SK-MEL-5 (cell line): ENCODE data around the gene CSTF2. TPM values are rescaled to one million over a fixed set of nuclear protein-coding genes. Genes with fewer than 3 reads are reported as not detected.
"Not testable (repeated sequence)": the region's sequence is repeated elsewhere in the genome, so short reads cannot be mapped to it uniquely, and the experiment has no call there.

ENCODE experiments used
- DNase-seq: peaks from one replicate; pipeline ENCODE4 v3.0.0-alpha.2; 2016; ENCODE audit warnings: low read depth, low spot score
- in situ Hi-C: cut with HindIII; loops from 2 replicates; pipeline ENCODE4 v1.10.0; 2016; ENCODE audit warnings: low sequenced_read_pairs, high pct_unique_total_duplicates, low pct_unique_long_range_greater_than_20kb
- polyA plus RNA-seq, 2 experiments: library from polyadenylated mRNA; depleted of rRNA; stranded (reverse); fragments of >200 nt; gene quantifications; 2 replicates each; pipeline ENCODE4 v1.2.3, GENCODE V29; 2015
- total RNA-seq: library from RNA; depleted of rRNA; stranded (reverse); fragments of >200 nt; shearing (Covaris generic); gene quantifications from 2 replicates; pipeline ENCODE4 v1.2.3, GENCODE V29; 2014; rRNA removed

CSTF2 gene, protein sequence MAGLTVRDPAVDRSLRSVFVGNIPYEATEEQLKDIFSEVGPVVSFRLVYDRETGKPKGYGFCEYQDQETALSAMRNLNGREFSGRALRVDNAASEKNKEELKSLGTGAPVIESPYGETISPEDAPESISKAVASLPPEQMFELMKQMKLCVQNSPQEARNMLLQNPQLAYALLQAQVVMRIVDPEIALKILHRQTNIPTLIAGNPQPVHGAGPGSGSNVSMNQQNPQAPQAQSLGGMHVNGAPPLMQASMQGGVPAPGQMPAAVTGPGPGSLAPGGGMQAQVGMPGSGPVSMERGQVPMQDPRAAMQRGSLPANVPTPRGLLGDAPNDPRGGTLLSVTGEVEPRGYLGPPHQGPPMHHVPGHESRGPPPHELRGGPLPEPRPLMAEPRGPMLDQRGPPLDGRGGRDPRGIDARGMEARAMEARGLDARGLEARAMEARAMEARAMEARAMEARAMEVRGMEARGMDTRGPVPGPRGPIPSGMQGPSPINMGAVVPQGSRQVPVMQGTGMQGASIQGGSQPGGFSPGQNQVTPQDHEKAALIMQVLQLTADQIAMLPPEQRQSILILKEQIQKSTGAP
- 29.7 and 30.0 TPM in 2 replicates for total RNA-seq
- polyA plus RNA-seq (2015; cell fraction: cytosol; rRNA removed) = 35.9 and 42.6 TPM in 2 replicates
- polyA plus RNA-seq (2015; cell fraction: nucleus; rRNA removed) = 26.5 and 29.2 TPM in 2 replicates

DNA sequence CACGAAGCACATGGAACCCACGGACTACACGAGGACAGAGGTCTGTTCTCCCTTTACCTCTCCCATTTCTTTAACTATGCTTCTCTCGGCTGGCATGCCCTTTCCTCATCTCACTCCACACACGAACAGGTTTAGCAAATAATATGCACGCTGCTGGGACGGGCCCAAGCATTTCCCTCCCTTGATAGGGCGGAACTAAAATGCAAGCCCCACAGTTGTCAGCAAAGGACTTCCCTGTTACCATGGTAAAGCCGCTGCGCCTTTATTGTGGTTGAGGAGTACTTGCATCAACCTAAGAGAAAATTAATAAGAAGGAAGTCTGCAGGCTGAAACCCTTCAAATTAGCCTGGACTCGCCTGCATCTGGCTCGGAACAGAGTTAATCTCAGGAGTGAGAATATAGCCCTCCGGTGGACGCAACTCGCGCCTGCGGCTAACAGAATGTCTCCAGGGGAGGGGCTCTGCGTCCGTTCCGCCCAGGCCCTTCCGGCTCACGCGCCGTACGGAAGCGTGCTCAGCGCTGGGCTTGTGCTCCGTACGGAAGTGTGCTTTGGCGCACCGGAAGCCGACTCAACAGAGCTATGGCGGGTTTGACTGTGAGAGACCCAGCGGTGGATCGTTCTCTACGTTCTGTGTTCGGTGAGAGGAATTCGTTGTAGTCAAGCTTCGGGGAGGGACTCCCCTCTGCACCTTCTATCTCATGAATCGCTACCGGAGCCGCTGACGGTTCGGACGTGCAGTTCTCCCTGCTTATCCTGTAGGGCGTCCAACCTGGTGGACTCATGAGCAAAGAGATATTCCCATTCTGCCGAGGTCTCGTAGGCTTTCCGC, at the start of gene CSTF2:
CSTF2 (plus strand) TSS at position 555 of the 830 bp plus-strand sequence; CDS start at position 581, 26 bp downstream.
- in situ Hi-C loops = no loop called here
- DNase-seq = peak; percentile 83

DNA sequence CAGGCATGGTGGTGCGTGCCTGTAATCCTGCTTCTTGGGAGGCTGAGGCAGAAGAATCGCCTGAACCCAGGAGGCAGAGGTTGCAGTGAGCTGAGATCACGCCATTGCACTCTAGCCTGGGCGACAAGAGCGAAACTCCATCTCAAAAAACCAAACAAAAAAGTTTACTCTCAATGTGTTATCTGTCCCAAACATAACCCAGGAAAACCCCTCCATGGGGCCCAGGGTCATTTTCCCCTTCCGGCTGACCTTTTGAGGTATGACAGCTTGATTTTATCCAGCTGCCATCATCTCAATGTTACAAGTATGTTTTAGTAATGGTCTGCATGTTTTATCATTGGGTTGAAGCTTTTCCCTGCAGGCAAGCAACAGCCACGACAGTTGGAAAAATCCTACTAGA, 23.8 kb upstream of the CSTF2 start:
- in situ Hi-C loops, DNase-seq: not testable (repeated sequence)

DNA sequence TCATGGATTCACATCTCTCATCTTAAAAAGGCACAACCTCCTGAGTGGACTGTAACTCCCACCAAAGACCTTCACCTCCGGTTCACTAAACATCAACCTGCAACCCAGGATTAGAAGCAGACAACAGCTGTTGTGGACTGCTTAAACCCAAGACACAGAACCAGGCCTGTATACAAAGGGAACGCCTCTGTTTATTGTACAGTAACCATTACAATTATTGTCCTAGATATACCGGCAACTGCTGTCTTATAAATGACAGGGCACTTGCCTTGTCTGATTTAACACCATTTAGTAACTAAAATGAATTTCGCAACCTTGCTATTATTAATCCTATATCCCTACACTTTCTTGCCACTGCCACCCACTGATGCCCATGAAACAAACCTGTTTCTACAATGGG, 22.8 kb upstream of the CSTF2 start:
- in situ Hi-C loops = no loop called here
- no peak for DNase-seq

DNA sequence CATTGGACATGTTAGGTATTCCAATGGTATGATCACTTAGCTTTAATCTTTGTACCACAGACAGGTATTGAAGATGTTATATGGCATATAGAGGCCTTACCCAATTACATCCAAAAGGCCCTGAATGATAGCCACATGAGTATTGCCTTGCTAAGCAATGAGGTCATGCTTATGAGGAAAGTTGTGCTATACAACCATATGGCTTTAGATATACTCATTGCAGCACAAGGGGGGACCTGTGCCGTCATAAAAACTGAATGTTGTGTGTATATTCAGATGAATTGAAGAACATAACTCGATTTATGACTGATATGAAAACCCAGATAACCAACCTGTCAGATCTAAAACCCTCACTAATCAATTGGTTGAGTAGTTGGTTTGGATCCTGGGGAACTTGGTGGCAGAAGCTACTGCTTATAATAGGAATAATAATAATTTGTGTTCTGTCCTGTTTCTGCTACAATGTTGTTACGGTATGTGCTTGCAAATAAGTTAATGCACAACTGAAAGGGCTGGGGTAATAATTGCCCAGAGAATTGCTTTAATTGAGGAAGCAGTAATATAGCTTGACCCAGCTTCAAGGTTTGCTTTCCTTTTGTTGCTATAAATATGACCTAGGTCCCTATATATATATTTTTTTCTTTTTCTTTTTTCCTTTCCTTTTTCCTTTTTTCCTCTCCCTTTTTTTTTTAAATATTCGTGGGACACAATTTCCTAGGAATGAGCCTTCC, 21.5 kb upstream of the CSTF2 start:
- DNase-seq = no peak
- in situ Hi-C loops = no loop called here

DNA sequence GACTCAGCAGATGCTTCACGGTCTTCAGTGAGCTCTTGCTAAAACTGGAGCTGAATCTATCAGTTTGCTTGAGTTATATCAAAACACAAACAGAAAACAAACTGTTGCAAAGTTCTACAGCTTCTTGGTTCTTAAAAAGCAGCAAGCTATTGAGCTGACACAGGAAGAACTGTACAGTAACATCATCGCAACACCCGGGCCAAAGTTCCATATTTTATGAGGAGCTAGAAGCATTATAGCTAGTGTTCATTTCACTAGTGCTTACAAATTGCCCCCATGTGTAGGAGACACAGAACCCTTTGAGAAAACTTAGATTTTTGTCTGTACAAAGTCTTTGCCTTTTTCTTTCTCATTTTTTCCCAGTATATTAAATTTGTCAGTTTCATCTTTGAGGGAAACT, 17.3 kb upstream of the CSTF2 start:
- in situ Hi-C loops = no loop called here
- no peak for DNase-seq

DNA sequence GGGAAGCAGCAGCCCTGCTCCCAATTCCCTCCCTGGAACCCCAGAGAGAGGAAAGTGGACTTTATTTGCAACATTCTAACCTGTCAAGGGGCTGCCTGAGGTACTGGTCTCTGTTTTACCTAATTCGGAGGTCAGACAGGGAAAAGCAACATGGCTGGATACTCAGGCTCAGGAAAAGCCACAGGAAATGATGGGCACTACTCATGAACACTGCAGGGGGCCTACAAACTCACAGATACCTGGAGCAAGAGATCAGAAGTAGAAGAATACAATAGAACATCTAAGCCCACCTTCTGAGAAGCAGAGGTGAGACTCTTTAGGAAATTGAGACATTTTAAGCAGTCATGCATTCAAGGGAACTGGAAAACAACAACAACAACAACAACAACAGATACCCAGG, 15.4 kb upstream of the CSTF2 start:
- in situ Hi-C loops = no loop called here
- DNase-seq = no peak

DNA sequence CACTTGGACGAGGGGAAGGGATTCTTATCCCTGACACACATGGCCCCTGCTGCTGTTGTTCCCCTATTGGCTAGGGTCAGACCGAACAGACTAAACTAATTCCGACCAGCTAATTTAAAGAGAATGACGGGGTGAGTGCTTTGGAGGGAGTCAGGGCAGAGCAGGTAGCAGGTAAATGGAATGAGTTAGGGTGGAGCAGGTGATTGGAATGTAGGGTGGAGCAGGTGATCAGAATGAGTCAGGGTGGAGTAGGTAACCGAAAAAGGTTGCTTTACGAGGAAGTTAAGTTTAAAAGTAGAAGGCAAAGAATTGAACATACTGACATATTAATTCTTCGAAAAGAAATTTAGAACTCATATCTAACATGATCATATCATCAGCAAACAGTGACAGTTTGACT, 11.9 kb upstream of the CSTF2 start:
- DNase-seq, in situ Hi-C loops: not testable (repeated sequence)

DNA sequence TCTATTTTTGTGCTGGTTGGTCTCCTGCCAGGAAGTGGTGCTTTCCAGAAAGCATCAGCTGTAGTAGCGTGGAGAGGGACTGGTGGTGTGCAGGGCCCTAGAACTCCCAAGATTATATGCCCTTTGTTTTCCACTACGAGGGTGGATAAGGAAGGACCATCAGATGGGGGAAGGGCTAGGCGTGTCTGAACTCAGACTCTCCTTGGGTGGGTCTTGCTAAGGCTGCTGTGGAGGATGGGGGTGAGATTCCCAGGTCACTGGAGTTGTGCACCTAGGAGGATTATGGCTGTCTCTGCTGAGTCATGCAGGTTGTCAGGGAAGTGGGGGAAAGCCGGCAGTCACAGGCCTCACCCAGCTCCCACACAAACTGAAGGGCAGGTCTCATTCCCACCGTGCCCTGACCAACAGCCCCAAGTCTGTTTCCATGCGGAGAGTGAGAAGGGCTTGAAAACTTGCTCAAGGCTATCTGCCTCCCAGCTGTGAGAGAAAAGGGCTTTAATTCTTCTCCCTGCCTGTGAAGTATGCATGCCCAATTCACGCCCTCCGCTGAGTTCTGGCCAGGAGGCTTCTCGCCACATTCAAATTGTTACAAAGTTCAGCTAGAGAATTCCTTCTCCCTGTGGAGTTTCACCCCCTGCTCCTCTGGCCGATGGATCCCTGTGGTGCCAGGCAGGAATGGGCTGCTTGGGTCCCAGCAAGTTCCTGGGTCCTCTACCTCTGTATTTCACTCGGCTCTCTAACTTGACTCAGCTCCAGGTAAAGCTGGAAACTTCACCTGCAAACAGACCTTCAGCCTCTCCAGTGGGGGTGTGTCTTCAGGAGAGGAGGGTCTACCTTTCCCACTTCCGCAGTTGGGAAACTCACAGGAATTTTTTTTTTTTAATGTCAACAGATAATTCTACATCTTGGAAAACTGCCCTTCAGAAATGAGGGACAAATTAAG, 7.7 kb upstream of the CSTF2 start:
- in situ Hi-C loops = no loop called here
- DNase-seq = no peak

DNA sequence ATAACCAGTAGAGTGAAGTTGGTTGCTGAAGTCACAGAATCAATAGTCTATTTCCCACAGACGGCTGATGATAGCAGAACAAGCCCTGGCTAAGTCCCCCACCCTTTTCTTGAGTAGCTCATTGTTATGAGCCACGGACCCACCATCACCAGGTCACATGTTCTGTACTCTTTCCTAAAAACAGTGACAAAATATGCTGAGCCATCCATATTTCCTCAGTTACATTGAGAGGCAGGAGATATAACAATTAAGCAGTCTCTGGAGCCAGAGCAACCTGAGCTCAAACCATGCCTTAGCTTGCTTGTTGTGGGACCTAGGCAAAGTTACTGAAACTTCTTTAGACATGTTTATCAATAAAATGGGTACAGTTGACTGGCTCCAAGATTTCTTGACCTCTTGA, 2.9 kb upstream of the CSTF2 start:
- in situ Hi-C loops = no loop called here
- no peak for DNase-seq

DNA sequence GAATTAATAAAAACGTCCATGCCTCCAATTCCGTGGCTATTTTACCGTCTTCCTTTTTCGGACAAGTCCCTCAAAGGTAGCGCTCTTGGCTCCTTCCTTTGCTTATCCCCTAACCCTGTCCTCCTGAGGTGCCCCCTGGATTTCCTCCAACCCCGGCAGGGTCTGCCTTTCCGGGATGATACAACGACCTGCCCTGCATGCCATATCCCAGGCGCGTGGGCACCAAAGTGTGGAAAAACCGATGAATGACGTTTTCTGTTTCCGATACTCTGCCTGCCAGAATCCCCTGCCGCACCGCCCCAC, 706 bp upstream of the CSTF2 start:
- in situ Hi-C loops = no loop called here
- no peak for DNase-seq

DNA sequence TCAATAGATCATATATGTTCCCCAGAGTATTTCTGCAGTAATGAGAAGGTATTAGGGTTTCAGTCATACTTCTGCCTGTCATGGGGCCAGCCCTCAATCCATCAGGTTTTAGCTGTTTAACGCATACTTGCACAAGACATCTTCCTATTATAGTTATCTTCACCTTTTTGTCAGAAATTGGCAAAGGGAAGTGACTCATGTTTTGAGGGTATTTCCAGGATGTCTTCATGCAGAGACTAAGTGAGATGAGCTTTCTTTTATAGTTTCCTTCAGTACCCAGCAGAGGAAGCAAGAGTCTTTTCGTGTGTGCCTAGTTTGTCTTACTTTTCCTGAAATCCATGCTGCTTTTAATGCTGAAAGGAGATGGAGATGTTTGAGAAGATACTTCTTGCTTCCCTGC, 9.5 kb downstream of the CSTF2 start:
- in situ Hi-C loops = no loop called here
- no peak for DNase-seq

DNA sequence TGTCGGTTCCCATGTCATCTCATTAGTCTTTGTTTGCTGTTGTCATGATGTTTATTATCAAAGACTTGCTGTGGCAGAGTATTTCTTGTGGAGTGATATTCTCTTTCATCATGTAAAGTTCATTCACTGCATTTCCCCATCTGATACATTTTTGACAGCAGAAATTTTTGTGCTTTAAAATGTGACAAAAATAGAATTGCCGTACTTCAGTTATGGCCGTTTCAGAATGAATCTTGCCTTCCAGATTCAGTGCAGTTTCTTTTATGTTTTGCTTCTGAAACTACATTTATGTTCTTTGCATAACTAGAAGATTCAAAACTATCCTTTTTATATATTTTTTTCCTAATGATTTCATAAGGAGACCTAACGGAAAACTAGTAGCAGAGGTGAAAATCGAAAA, 10.0 kb downstream of the CSTF2 start:
- DNase-seq = no peak
- in situ Hi-C loops = no loop called here

DNA sequence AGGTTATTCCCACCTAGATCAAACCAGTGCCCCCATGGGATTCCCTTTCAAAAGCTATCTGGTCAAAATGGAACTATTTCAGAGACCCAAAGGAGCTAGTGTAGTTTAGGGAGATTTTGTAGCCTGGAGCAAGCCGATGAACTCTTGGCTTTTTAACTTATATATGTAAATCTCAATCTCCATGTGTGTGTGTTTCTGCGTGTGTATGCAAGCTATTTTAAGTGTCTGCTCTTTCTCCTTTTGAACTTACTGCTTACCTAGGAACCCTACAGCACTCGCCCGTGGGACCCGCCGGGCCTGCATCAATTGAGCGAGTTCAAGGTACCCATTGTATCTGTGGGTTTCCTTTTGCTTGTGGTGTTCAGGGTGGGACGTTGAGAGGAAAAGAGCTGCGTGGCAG, 10.4 kb downstream of the CSTF2 start:
- no peak for DNase-seq
- in situ Hi-C loops = no loop called here

DNA sequence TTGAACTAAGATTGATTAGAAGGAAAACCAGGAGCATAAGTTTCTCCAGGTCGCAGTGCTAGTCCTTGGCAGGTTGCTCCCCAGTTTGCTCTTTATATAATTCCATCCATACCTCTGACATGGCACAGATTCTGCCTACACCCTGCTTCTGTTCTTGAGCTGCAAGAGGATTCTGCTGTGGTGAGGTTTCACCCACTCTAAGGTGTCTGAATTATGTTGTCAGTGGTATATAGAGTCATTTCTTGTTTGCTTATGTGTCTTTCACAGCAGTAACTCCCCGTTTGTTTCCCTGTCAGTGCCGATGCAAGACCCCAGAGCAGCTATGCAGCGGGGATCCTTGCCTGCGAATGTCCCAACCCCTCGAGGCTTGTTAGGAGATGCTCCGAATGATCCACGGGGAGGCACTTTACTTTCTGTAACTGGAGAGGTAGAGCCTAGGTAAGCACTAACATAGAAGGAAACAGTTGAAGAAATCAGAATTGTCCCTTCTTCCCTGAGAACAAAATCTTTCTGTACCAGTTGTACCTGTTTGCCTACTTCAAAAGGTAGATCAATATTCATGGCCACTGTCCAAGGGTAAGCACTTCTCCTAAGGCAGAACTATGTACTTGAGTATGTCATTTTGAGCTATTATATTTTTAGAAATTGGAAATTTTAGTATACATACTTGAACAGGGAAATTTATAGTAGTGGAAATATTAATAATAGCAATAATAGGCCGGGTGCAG, 11.2 kb downstream of the CSTF2 start:
- in situ Hi-C loops = no loop called here
- DNase-seq = no peak

DNA sequence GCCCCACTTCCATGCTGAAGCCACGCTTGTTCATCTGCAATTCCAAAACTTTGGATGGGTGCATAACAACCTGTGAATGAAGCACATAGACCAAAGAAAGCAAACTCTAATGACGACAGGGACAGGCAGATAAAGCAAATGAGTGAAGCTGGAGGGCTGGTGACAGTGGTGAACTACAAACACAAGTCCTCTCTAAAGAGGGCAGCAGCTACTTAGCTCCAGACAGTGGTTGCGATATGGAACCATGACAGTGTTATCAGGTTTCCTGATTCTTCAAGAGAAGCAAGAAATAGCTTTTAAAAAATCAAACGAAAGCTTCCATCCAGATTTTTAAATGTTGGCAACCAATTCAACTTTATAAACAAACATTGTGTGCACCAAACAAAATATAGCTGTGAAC, 30.1 kb downstream of the CSTF2 start:
- DNase-seq = no peak
- in situ Hi-C loops = no loop called here

DNA sequence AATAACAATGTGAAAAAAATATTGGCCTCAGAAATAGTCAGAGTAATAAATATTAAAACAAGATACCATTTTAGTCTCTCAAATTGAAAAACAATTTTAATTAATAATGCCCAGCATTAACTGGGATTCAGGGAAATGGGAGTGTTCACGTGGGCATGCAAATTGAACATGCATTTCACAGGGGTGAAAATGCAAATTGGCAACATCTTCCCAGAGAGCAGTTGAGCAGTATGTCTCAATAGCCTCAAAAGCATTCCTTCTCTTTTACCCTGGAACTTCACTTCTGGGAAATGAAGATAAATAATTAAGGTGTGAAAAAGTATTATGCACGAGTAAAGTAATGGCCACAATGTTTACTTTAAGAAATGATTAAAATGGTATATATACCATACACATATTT, 32.6 kb downstream of the CSTF2 start:
- DNase-seq = no peak
- in situ Hi-C loops = no loop called here
